Raji (cell line): ENCODE data around the gene RMI2.

Source experiments
- POLR2A ChIP-seq: IDR thresholded peaks from 2 replicates; pipeline ENCODE4 v1.6.1; 2011; ENCODE audit warnings: low read depth, low read length, control low read depth; ENCODE audit not compliant: insufficient read depth

RMI2 gene

GRCh38 chr16:11345040-11345862, at the start of gene RMI2:
TSS of gene RMI2 (plus strand) at chr16:11345459. CDS start at chr16:11345472, 13 bp downstream.
- TF ChIP-seq POLR2A: peak; percentile 59

DNA sequence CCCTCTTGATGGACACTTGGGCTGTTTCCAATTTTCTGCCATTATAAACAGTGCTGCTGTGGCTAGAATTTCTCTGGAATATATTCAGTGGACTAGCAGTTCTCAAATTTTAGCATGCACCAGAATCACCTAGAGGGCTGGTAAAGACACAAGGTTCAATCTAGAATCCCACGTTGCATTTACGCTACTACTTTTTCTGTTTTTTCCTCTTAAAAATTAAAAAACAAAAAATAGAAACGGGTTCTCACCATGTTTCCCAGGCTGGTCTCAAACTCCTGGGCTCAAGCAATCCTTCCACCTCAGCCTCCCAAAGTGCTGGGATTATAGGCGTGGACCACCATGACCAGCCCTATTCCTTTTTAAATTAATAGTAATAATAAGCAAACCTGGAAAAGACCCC, 49.6 kb upstream of the RMI2 start:
- no peak for TF ChIP-seq POLR2A

- no peak for TF ChIP-seq POLR2A
Measured at GRCh38 chr16:11296351-11296705, 48.9 kb upstream of the RMI2 start.

- TF ChIP-seq POLR2A: no peak
Measured at GRCh38 chr16:11296706-11297491, 48.4 kb upstream of the RMI2 start.

GRCh38 chr16:11297492-11298142, 47.6 kb upstream of the RMI2 start:
- TF ChIP-seq POLR2A: peak; percentile 69

DNA sequence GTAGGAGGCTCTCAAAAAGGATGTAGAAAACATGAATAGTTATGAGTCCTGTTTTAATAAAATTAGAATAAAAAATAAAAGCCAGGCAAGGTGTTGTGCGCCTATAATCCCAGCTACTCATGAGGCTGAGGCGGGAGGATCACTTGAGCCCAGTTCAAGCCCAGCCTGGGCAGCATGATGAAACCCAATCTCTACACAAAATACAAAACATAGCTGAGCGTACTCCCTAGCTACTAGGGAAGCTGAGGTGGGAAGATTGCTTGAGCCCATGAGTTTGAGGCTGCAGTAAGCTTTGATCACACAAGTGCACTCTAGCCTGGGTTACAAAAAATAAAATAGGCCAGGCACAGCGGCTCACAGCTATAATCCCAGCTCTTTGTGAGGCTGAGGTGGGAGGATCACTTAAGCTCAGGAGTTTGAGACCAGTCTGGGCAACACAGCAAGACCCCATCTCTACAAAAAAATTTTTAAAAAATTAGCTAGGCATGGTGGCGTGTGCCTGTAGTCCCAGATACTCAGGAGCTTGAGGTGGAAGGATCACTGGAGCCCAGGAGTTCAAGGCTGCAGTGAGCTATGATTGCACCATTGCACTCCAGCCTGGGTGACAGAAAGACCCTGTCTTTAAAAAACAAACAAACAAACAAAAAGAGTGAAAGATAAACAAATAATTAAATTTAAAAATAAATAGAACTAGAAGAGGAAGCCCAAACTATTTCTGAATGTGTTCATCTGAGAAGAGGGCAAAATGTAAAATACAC, 46.9 kb upstream of the RMI2 start:
- no peak for TF ChIP-seq POLR2A

GRCh38 chr16:11299865-11300559, 45.2 kb upstream of the RMI2 start:
- no peak for TF ChIP-seq POLR2A

GRCh38 chr16:11300560-11300892, 44.7 kb upstream of the RMI2 start:
- TF ChIP-seq POLR2A: no peak

- no peak for TF ChIP-seq POLR2A
Measured at GRCh38 chr16:11301645-11302501, 43.4 kb upstream of the RMI2 start.

DNA sequence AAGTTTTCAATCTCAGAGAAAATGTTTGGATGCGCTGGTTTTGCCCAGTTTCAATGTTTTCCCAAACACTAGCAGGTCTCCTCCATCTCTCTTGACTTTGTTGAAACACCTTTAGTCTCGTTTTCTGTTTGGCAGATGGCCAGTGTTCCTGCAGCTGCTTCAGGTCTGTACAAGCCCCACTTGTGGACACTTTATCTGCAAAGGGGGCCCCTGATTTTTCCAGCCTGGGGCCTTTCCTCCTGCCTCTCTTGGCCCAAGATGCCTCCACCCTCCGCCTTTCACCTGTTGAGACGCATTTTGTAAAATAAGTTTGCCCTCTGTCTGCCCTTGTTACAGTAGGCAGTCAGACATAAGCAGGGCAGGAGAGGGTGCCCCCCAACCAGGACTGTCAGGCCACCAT, 42.3 kb upstream of the RMI2 start:
- TF ChIP-seq POLR2A: no peak

DNA sequence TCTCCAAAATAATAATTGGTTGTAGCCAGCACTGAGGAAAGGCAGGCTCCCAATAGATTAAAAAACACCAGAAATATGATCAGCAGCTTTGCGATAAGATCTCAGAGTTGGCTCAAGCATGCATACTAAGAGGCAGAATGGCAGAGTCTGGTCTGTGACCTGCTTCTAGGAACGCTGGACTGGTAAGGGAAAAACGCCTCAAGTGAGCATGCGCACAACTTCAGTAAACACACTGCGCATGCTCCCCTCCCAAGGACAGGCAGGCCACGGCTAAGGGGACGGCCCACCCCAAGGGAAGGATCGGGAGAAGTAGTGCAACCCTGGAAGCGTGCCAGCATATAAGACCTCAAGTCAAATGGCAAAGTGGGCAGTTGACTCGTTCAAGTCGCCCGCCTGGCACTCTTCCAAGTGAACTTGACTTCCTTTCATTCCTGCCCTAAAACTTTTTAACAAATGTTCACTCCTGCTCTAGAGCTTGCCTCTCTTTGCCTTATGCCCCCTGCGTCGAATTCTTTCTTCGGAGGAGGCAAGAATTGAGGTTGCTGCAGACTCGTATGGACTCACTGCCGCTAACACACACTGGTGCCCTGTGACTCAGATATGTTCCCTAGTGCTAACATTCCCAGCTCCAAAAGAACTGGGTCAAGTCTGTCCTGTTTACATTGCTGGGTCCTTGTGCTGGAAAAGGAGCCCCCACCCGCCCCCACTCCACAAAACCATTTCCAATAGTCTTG, 41.7 kb upstream of the RMI2 start:
- TF ChIP-seq POLR2A: no peak

GRCh38 chr16:11306381-11306780, 38.9 kb upstream of the RMI2 start:
- no peak for TF ChIP-seq POLR2A
